HG02763 (cell line): ENCODE results near the gene GRK7.
A peak's percentile ranks its signal among the peaks of the same experiment; 100 is the strongest.
"Not testable (repeated sequence)": the region's sequence is repeated elsewhere in the genome, so short reads cannot be mapped to it uniquely, and the experiment has no call there.

Experiments used
- ATAC-seq: cut with Tn5 transposase; IDR thresholded peaks from one replicate; pipeline ENCODE4 v1.9.1; 2021; ENCODE audit warnings: mild to moderate bottlenecking, moderate library complexity; ENCODE audit not compliant: unreplicated experiment

GRK7 gene

DNA sequence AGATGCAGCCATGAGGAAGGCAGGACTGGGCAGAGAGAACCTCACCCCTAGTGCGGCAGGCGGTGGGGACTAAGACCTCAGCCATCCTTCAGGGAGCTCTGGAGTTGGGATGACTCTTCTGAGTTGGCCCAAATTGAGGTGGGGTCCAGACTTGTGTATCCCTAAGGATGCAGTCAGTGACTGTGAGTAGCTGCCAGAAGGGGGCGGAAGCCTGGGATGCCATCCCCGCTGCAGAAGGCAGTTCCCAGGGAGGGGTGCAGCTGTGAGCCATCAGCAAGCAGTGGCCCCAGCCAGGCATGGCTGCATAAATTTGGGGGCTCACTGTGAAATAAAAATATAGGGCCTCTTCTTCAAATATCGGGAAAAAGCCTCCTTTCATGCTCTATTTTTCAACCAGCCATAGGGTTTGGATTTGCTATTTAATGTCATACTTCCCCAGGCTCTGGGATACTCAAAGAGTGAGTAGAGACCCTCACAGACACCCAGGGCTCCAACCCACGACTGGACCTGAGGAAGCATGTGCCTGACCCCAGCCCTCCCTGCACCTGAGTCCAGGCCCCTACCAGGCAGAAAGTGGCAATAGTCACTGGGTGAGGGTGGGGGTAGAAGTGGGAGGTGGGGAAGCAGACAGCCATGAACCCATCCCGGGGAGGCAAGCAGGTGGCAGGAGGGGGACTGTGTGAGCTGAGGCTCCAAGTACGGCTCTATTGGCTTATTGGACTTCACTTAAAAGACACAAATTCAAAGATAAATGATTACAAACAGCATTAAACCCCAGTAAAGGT lies 30.5 kb downstream of the GRK7 start:
- no peak for ATAC-seq

- no peak for ATAC-seq
These were observed 32.1 kb downstream of the GRK7 start for GRCh38 chr3:141795276-141795675.

DNA sequence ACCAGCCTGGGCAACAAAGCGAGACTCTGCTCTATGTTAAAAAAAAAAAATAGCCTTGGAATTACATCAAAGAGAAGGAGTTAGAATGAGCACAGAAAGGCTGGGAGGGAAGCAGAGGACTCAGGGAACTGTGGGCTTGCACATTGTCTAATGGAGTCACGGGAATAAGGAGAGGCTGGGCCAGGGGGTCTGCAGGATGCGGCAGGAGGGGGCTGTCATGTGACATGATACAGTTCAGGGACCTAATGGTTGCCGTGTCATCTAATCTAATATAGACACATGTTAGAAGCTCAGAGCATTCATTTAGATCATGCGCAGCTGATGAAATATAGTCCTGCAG lies 32.5 kb downstream of the GRK7 start:
- ATAC-seq = no peak

- peak; percentile 97 for ATAC-seq
These were observed 33.1 kb downstream of the GRK7 start for GRCh38 chr3:141796081-141796888.

DNA sequence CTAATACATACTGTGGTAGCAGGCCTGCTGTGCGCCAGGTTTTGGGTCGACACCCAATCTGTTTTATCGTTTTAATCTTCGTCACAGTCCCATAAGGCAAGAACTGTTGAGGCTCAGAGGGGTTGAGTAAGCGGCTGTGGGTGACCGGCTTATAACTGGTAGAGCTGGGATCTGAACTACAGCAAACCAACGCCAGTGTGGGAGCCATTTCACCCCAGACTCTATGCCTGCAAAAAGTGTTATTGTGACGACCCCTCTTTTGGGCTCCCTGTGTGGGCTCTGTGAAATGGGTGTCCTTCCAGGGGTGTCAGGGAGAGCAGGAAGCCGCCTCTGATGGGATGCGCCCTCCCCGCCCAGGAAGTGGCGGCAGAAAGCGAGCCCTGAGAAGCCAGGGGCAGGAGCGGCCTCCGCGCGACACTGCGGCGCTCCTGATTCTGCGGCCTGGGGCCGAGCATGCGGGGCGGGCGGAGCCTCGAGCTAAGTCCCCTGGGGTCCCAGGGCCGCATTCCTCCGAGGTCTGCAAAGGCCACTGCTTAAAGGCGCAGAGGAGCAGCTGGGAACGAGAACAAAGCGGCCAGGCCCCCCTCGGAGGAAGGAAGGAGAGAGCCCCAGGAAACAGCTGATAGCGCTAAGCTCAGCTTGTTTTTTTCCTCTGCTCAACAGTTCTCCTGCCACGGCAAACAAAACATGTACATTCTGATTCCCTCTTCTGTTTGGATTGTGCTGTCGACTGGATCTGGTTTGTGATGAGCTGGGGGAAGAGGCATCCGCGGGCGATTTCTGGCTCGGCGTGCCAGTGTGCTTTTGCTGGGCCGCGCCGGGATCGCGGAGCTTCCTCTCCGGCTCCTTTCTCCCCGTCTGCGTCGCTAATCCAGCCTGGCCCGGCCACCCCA lies 33.9 kb downstream of the GRK7 start:
- ATAC-seq = no peak

DNA sequence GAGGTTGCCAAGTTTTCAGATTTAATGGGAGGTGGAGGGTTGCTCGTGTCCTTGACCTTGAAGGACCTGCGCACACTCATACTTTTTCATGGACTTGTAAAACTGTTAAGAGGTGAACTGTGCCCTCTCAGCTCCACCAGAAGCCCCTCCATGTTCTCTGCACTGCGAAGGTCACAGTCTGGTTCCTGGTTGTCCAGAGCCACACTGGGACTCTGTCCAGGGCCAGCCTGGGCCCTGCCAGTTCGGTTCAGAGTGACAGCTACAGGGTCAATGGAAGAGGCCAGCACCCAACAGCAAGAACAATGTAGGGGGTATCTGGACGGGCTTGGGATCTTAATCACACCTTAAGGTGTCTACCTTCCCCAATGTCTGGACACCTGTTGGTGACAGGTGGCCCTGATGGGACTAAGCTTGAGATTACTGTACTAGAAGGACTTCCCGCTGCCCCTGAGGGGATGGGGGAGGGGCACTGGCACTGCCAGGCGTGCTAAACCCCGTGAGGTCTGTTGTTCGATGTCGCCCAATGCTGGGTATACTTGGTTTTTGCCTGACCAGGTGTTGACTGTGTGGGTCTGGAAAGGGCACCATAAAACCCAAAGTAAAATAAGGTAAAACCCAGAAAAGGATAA lies 34.7 kb downstream of the GRK7 start:
- no peak for ATAC-seq

GRCh38 chr3:141798448-141798845 lies 35.2 kb downstream of the GRK7 start:
- ATAC-seq = no peak

GRCh38 chr3:141802316-141803077 lies 39.3 kb downstream of the GRK7 start:
- ATAC-seq = no peak

DNA sequence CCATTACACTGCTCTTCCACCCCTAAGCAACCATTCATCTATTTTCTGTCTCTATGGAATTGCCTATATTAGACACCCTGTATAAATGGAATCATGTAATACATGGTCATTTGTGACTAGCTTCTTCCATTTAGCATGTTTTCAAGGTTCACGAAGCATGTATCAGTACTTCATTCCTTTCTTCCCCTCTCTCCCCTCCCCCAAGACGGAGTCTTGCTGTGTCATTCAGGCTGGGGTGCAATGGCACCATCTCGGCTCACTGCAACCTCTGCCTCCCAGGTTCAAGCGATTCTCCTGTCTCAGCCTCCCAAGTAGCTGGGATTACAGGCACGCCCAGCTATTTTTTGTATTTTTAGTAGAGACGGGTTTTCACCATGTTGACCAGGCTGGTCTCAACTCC lies 40.3 kb downstream of the GRK7 start:
- not testable (repeated sequence) for ATAC-seq

- ATAC-seq = no peak
These were observed 41.2 kb downstream of the GRK7 start for GRCh38 chr3:141804447-141804777.

DNA sequence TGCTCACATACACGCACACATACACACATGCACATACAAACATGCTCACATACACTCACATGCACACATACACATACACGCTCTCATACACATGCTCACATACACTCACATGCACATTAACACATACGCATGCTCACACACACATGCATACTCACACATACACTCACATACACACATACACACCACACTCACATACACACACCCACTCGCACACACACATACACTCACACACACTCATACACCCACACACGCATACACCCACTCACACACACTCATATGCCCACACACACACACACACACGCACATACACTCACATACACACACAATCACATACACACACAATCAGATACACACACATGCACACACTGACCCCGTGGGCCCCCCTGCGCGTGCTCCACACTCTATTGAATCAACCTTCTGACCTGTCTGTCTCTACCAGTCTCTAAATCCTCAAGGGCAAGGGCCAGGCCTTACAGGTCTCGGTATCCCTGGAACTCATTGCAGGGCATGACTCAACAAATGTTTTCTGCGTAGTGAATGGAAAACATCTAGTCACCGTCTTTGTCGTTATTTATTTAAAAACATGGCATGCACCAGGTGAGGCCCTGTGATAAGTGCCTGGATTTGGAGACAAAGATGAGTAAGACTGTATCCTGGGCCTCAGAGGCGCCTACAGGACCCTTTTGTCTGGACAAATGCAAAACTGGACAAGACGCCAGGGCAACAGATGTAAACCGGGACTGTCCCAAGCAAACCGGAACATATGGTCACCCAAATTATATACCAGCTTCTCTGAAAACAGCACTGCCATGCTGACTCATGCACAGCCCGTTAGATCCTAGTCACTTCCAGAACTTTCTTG lies 41.8 kb downstream of the GRK7 start:
- ATAC-seq = no peak

DNA sequence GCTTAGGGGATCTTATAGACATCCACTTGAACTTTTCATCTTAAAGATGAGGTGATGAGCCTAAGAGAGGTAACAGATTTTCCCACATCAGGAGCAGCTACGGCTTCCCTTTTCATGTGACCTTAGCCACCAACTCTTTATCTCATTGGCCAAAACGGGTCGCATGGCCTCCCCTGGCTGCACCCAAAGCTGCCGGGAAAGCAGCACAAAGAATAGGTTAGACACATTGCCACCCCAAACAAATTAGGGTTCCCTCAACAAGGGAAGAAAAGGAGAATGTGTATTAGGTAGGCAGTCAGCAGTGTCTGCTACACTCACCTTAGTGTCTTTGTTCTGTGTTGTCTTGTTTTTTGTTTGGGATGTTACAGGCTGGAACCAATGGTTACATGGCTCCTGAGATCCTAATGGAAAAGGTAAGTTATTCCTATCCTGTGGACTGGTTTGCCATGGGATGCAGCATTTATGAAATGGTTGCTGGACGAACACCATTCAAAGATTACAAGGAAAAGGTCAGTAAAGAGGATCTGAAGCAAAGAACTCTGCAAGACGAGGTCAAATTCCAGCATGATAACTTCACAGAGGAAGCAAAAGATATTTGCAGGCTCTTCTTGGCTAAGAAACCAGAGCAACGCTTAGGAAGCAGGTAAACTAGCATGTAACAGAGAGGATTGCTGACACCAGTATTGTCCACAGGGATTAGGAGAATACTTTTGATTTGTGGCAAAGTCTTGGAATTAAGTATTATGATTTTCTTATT lies 44.2 kb downstream of the GRK7 start:
- ATAC-seq = no peak

GRCh38 chr3:141808586-141808985 lies 45.4 kb downstream of the GRK7 start:
- no peak for ATAC-seq

DNA sequence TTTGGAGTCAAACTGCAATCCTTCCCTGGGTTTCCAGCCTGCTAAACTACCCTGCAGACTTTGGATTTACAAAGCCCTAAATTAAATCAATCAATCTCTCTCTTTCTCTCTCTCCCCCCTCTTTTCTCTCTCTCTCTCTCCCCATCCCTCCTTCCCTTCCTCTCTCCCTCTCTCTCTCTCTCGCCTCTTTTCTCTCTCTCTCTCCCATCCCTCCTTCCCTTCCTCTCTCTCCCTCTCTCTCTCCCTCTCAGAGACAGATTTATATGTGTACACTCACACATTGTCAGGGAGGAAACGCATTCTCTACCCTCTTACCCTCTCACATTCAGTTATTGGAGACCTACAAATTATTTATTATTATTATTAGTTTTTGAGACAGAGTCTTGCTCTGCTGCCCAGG lies 47.0 kb downstream of the GRK7 start:
- ATAC-seq = no peak

DNA sequence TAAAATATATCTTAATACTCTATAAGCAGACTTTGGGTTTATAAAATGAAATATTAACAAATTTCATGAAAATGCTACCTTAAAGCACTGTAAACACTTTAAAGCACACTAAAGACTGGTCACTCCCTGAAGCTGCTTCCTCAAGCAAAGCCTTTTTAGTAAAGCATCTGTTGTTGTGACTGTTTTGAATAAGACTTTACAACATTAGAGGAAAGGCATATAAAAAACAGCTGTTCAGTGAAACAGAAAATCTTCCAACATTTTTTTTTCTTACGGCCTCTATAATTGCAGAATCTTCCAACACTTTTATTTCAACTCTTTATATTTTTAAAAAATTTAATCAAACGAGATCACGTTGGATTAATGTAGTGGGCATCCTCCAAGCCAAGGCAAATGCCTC lies 48.1 kb downstream of the GRK7 start:
- ATAC-seq = no peak

- ATAC-seq = no peak
These were observed 48.9 kb downstream of the GRK7 start for GRCh38 chr3:141812084-141812483.

DNA sequence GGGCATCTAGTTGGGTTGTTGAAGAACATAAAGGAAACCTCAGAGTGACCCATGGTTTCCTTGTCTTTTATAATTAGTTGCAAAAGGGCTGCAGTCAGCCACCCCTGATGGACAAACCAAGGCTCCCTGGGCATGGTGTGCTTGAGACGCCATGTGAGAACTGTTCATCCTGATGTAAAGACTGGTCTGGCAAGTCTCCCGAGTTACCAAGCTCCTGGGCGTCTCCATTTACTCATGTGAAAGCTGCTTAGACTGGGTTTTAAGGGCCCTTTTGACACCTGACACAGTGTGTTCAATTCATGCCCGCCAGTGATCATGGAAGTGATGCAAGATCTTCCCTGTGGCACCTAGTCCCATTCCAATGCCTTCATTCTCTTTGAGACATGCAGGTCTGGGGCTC lies 49.4 kb downstream of the GRK7 start:
- ATAC-seq = no peak
